ENCODE measurements around the gene NECTIN1. TPM values are rescaled to one million over a fixed set of nuclear protein-coding genes. Genes with fewer than 3 reads are reported as not detected.
A peak's percentile ranks its signal among the peaks of the same experiment; 100 is the strongest.

NECTIN1 gene
- total and polyA plus RNA-seq, 2 of the 13 experiments (the other 11 are each of a cell fraction or from before 2014, with no cell fraction given): 3.9 to 7.3 TPM

DNA sequence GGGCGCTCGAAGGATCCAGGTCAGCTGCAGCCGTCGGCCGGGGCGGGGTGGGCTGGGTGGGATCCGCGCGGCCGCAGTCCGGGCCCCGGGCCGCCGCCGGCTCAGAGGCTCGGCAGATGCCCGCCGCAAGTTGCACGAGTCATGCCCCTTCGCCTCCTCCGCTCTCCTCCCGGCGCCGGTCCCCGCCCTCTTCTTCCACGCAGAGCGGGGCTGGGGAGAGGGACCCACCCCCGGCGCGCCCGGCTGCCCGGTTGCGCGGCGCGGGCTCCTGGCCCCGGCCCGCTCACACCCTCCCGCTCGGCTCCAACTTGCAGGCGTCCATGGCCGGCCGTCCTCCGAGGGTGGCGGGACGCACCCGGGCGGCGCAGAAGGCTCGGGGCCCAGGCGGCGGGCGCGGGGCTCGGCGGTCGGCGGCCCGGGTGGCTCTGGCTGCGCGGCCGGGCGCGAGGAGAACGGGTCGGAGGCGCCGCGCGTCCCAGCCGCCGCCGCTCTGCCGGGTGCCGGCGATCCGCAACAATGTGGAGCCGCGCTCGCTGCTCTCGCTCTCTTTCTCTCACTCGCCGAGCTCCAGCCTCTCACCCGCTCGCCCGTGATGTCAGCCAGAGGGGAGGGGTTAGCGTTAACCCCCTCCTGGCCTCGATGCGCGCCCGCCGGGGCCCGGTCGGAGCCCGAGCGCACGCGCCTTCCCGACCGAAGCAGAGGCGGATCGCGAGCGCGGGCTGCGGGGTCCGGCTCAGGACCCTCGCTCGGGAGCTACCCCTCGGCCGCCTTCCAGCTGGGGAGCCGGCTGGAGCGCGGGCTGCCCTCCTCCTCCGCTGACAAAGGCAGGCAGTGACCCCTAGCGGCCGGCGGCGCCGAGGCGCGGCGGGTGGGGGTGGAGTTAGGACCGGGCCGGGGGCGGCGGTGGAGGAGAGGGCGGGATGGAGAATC, at the start of gene NECTIN1 (continued):
- TF ChIP-seq RBAK (CRISPR knock-in tag; IDR thresholded peaks at IDR 0.05) (no peak), RELA (CRISPR knock-in tag; IDR thresholded peaks at IDR 0.05) (peak; percentile 45; the same call in 1 of the 2 replicates), SAP130 (CRISPR knock-in tag; IDR thresholded peaks at IDR 0.05; ENCODE audit: low read depth) (peak; percentile 55; the same call in 1 of the 2 replicates), HNRNPK (IDR thresholded peaks at IDR 0.05; ENCODE audit: low read depth, low read length, poor library complexity, severe bottlenecking) (peak; percentile 65), SMC3 (IDR thresholded peaks at IDR 0.05; ENCODE audit: low read length) (peak; percentile 4; the same call in 1 of the 2 replicates), NFRKB (IDR thresholded peaks at IDR 0.05) (no peak), ZNF317 (CRISPR knock-in tag; IDR thresholded peaks at IDR 0.05) (0 out of 2 replicates have a peak, but pooled peaks have one; percentile 25), ZNF589 (CRISPR knock-in tag; conservative IDR thresholded peaks at IDR 0.05) (no peak), KDM3A (CRISPR knock-in tag; IDR thresholded peaks at IDR 0.05; ENCODE audit: low read depth) (peak; percentile 94), ZNF253 (CRISPR knock-in tag; IDR thresholded peaks at IDR 0.05; ENCODE audit: borderline replicate concordance) (no peak), ZKSCAN5 (CRISPR knock-in tag; IDR thresholded peaks at IDR 0.05) (no peak), NR1H2 (CRISPR knock-in tag; IDR thresholded peaks at IDR 0.05; ENCODE audit: borderline replicate concordance, low read depth) (no peak), ZMYM2 (CRISPR knock-in tag; IDR thresholded peaks at IDR 0.05) (no peak), ZNF75D (CRISPR knock-in tag; IDR thresholded peaks at IDR 0.05; ENCODE audit: borderline replicate concordance) (no peak), SETDB1 (CRISPR knock-in tag; IDR thresholded peaks at IDR 0.05; ENCODE audit: borderline replicate concordance) (no peak), NFIB (CRISPR knock-in tag; IDR thresholded peaks at IDR 0.05; ENCODE audit: borderline replicate concordance) (no peak), ZSCAN29 (CRISPR knock-in tag; conservative IDR thresholded peaks at IDR 0.05) (peak; percentile 70; the same call in 1 of the 2 replicates)
- TF ChIP-seq, protein P1, sequence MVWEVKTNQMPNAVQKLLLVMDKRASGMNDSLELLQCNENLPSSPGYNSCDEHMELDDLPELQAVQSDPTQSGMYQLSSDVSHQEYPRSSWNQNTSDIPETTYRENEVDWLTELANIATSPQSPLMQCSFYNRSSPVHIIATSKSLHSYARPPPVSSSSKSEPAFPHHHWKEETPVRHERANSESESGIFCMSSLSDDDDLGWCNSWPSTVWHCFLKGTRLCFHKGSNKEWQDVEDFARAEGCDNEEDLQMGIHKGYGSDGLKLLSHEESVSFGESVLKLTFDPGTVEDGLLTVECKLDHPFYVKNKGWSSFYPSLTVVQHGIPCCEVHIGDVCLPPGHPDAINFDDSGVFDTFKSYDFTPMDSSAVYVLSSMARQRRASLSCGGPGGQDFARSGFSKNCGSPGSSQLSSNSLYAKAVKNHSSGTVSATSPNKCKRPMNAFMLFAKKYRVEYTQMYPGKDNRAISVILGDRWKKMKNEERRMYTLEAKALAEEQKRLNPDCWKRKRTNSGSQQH (CRISPR knock-in tag; IDR thresholded peaks at IDR 0.05; ENCODE audit: low read depth): no peak
- TF ChIP-seq, protein P2, sequence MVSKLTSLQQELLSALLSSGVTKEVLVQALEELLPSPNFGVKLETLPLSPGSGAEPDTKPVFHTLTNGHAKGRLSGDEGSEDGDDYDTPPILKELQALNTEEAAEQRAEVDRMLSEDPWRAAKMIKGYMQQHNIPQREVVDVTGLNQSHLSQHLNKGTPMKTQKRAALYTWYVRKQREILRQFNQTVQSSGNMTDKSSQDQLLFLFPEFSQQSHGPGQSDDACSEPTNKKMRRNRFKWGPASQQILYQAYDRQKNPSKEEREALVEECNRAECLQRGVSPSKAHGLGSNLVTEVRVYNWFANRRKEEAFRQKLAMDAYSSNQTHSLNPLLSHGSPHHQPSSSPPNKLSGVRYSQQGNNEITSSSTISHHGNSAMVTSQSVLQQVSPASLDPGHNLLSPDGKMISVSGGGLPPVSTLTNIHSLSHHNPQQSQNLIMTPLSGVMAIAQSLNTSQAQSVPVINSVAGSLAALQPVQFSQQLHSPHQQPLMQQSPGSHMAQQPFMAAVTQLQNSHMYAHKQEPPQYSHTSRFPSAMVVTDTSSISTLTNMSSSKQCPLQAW (CRISPR knock-in tag; IDR thresholded peaks at IDR 0.05): no peak
- TF ChIP-seq, protein P3, sequence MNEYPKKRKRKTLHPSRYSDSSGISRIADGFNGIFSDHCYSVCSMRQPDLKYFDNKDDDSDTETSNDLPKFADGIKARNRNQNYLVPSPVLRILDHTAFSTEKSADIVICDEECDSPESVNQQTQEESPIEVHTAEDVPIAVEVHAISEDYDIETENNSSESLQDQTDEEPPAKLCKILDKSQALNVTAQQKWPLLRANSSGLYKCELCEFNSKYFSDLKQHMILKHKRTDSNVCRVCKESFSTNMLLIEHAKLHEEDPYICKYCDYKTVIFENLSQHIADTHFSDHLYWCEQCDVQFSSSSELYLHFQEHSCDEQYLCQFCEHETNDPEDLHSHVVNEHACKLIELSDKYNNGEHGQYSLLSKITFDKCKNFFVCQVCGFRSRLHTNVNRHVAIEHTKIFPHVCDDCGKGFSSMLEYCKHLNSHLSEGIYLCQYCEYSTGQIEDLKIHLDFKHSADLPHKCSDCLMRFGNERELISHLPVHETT (CRISPR knock-in tag; conservative IDR thresholded peaks at IDR 0.05): no peak
- TF ChIP-seq, protein P4, sequence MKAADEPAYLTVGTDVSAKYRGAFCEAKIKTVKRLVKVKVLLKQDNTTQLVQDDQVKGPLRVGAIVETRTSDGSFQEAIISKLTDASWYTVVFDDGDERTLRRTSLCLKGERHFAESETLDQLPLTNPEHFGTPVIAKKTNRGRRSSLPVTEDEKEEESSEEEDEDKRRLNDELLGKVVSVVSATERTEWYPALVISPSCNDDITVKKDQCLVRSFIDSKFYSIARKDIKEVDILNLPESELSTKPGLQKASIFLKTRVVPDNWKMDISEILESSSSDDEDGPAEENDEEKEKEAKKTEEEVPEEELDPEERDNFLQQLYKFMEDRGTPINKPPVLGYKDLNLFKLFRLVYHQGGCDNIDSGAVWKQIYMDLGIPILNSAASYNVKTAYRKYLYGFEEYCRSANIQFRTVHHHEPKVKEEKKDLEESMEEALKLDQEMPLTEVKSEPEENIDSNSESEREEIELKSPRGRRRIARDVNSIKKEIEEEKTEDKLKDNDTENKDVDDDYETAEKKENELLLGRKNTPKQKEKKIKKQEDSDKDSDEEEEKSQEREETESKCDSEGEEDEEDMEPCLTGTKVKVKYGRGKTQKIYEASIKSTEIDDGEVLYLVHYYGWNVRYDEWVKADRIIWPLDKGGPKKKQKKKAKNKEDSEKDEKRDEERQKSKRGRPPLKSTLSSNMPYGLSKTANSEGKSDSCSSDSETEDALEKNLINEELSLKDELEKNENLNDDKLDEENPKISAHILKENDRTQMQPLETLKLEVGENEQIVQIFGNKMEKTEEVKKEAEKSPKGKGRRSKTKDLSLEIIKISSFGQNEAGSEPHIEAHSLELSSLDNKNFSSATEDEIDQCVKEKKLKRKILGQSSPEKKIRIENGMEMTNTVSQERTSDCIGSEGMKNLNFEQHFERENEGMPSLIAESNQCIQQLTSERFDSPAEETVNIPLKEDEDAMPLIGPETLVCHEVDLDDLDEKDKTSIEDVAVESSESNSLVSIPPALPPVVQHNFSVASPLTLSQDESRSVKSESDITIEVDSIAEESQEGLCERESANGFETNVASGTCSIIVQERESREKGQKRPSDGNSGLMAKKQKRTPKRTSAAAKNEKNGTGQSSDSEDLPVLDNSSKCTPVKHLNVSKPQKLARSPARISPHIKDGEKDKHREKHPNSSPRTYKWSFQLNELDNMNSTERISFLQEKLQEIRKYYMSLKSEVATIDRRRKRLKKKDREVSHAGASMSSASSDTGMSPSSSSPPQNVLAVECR (CRISPR knock-in tag; IDR thresholded peaks at IDR 0.05; ENCODE audit: borderline replicate concordance): peak; percentile 23; the same call in 1 of the 2 replicates

Measured in HepG2 (cell line).